ENCODE data around the gene MGAT3. TPM values are rescaled to one million over a fixed set of nuclear protein-coding genes. Genes with fewer than 3 reads are reported as not detected.

Gene MGAT3
- total and polyA plus RNA-seq, 10 donors: 1.3 to 14.4 (median 9.1) TPM

DNA sequence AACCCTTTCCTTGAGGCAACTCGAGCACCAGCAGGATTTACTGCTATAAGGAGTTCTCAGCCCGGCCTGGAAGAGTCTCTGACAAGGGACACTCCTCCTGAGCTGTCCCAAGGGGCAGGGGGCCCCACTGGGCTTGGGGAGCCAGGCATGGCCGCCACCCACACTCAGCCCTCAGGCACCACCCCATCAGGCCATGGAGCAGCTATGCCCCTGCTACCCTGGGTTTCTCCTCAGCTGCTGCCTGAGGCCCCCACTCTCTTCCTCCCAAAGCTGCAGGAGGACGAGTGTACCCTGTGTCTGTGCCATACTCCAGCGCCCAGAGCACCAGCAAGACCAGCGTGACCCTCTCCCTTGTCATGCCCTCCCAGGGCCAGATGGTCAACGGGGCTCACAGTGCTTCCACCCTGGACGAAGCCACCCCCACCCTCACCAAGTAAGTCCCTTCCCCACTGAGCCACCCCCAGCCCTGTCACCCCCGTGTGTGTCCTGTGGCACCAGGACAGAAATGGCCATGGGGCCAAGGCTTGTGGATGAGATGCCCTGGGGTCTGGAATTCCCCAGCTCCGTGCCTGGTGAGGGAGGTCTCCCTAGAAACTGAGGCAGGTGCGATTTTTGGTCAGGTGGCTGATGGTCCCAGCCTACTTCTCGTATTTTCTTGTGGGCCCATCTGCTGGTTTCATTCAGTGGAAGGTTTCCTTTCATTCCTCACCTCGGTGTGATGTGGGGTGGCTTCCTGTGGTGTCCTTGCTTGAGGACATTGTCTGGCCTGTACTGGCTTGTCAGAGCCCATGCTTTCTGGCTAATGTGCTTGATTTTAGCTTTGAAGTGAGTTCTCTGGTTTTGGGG is 28.8 kb upstream of the MGAT3 start:
- Histone ChIP-seq H3K9me3 (no peaks in the 10 kb centered on the region), H3K4me3 (no peak overlapping the region), H3K36me3 (peaks cover 0 to 100% (median 78%) of the 10 kb centered on the region in 6 donors), H3K27ac (peak overlapping the region in 6 of 8 donors; percentile 13 to 91 (median 84)), H3K4me1 (peaks cover 8 to 46% (median 30%) of the 10 kb centered on the region in 6 donors), H3K27me3 (replicated peaks in 1 of 7) (no peaks in the 10 kb centered on the region)
- WGBS, 5 donors: 86 to 96% (median 89%) methylated on average over 10 to 13 of the region's 13 CpGs
- DNase-seq: peak; percentile 48
- intact Hi-C loops (cut with DNase I; ENCODE audit: low total_unique reads): no loop called here
- TF ChIP-seq POLR2A (IDR thresholded peaks at IDR 0.05): no peak
- TF ChIP-seq, protein P1, sequence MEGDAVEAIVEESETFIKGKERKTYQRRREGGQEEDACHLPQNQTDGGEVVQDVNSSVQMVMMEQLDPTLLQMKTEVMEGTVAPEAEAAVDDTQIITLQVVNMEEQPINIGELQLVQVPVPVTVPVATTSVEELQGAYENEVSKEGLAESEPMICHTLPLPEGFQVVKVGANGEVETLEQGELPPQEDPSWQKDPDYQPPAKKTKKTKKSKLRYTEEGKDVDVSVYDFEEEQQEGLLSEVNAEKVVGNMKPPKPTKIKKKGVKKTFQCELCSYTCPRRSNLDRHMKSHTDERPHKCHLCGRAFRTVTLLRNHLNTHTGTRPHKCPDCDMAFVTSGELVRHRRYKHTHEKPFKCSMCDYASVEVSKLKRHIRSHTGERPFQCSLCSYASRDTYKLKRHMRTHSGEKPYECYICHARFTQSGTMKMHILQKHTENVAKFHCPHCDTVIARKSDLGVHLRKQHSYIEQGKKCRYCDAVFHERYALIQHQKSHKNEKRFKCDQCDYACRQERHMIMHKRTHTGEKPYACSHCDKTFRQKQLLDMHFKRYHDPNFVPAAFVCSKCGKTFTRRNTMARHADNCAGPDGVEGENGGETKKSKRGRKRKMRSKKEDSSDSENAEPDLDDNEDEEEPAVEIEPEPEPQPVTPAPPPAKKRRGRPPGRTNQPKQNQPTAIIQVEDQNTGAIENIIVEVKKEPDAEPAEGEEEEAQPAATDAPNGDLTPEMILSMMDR (IDR thresholded peaks at IDR 0.05 in 8 of 11, conservative IDR thresholded peaks at IDR 0.05 in 3 of 11): no peak
- no peak for TF ChIP-seq POLR2AphosphoS5 (IDR thresholded peaks at IDR 0.05)

GRCh38 chr22:39428597-39429071 is 28.2 kb upstream of the MGAT3 start:
- Histone ChIP-seq H3K4me1 (peaks cover 8 to 53% (median 33%) of the 10 kb centered on the region in 6 donors), H3K36me3 (peaks cover 0 to 100% (median 75%) of the 10 kb centered on the region in 6 donors), H3K9me3 (no peaks in the 10 kb centered on the region), H3K27ac (peak overlapping the region in 7 of 8 donors; percentile 41 to 91 (median 84)), H3K27me3 (replicated peaks in 1 of 7) (no peaks in the 10 kb centered on the region), H3K4me3 (no peak overlapping the region)
- intact Hi-C loops (cut with DNase I; ENCODE audit: low total_unique reads): no loop called here
- 85 to 95% (median 89%) methylated on average over 5 to 10 of the region's 10 CpGs for WGBS, 5 donors
- peak; percentile 59 for DNase-seq
- TF ChIP-seq POLR2AphosphoS5 (IDR thresholded peaks at IDR 0.05) (no peak), POLR2A (IDR thresholded peaks at IDR 0.05) (no peak)
- TF ChIP-seq, protein P1 (IDR thresholded peaks at IDR 0.05 in 8 of 11, conservative IDR thresholded peaks at IDR 0.05 in 3 of 11): no peak

DNA sequence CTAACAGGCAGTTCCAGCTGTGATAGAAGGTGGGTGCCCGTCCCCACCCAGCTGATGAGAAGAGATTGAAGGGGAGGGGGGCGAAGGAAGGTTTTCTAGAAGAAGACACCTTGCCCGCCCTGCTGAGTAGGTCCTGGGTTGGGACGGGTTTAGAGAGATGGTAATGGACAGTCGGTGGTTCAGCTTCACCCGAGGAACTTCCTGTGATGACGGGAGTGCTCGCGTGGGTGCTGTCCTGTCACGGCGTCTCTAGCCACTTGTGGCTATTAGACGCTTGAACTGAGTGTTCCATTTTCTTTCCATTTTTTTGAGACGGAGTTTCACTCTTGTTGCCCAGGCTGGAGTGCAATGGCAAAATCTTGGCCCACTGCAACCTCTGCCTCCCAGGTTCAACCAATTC is 27.6 kb upstream of the MGAT3 start:
- intact Hi-C loops (cut with DNase I; ENCODE audit: low total_unique reads): no loop called here
- peaks cover 8 to 58% (median 33%) of the 10 kb centered on the region in 6 donors for H3K4me1 ChIP-seq
- TF ChIP-seq POLR2AphosphoS5 (IDR thresholded peaks at IDR 0.05) (no peak), POLR2A (IDR thresholded peaks at IDR 0.05) (no peak)
- TF ChIP-seq, protein P1 (IDR thresholded peaks at IDR 0.05 in 8 of 11, conservative IDR thresholded peaks at IDR 0.05 in 3 of 11): no peak
- no peaks in the 10 kb centered on the region for H3K27me3 ChIP-seq (replicated peaks in 1 of 7)
- no peaks in the 10 kb centered on the region for H3K9me3 ChIP-seq
- peak overlapping the region in 7 of 8 donors; percentile 47 to 91 (median 84) for H3K27ac ChIP-seq
- H3K36me3 ChIP-seq: peaks cover 0 to 100% (median 70%) of the 10 kb centered on the region in 6 donors
- DNase-seq: peak; percentile 64
- no peak overlapping the region for H3K4me3 ChIP-seq
- 75 to 91% (median 83%) methylated on average over 13 of the region's 13 CpGs for WGBS, 5 donors

Data from spleen (tissue), 11 donors.